Vagina (tissue), 2 donors: ENCODE data around the gene LDLRAD4. TPM values are rescaled to one million over a fixed set of nuclear protein-coding genes. Genes with fewer than 3 reads are reported as not detected.
A peak's percentile ranks its signal among the peaks of the same experiment; 100 is the strongest.

ENCODE experiments used
- DNase-seq, 2 donors: peaks; one replicate each; pipeline ENCODE4 v3.0.0-alpha.2; 2017; ENCODE audit errors: extremely low spot score in 2 of 2
- H3K27ac ChIP-seq: fragments of 200-600 bp; sonication (generic); one replicate; pipeline ENCODE4 v1.5.1; 2019
- H3K27me3 ChIP-seq: fragments of 200-600 bp; sonication (generic); one replicate; pipeline ENCODE4 v1.5.1; 2019
- H3K36me3 ChIP-seq, 2 donors: fragments of 200-600 bp; sonication (generic); one replicate each; pipeline ENCODE4 v1.5.1; 2017 to 2019
- H3K4me1 ChIP-seq: fragments of 200-600 bp; sonication (generic); one replicate; pipeline ENCODE4 v1.5.1; 2019
- H3K4me3 ChIP-seq, 2 donors: fragments of 200-600 bp; sonication (generic); 1 replicate in 1 of 2; 2 replicates in 1 of 2; pipeline ENCODE4 v1.5.1; 2016 to 2019
- H3K9me3 ChIP-seq: fragments of 200-600 bp; sonication (generic); one replicate; pipeline ENCODE4 v1.5.1; 2019
- POLR2A ChIP-seq, 2 donors: fragments of 450-650 bp; IDR thresholded peaks; one replicate each; pipeline ENCODE4 v1.6.1; 2017; ENCODE audit warnings: antibody characterized with exemption in 2 of 2, mild to moderate bottlenecking in 2 of 2, moderate library complexity in 2 of 2
- POLR2AphosphoS5 ChIP-seq, 2 donors: sonication (generic); formaldehyde crosslinking; IDR thresholded peaks; one replicate each; pipeline ENCODE4 v1.9.0; 2017; ENCODE audit warnings: antibody characterized with exemption in 2 of 2, mild to moderate bottlenecking in 2 of 2, low read depth in 1 of 2; ENCODE audit not compliant: insufficient read depth in 1 of 2
- intact Hi-C: fragments of 100-400 bp; cut with DNase I; formaldehyde crosslinking; loops from one replicate; pipeline ENCODE4 v1.15.1; 2023
- total RNA-seq: library from RNA; depleted of rRNA; stranded (reverse); fragments of >200 nt; gene quantifications from one replicate; pipeline ENCODE4 v1.2.3, GENCODE V29; 2016
- TF ChIP-seq, protein P1 (sequence below), 3 experiments: fragments of 450-650 bp in 2 of 3; fragments of 200-600 bp in 1 of 3; sonication (generic) in 1 of 3; IDR thresholded peaks; one replicate each; pipeline ENCODE4 v1.5.1; 2017 to 2019; ENCODE audit warnings: antibody characterized with exemption in 3 of 3, mild to moderate bottlenecking in 2 of 3, moderate library complexity in 2 of 3

The LDLRAD4 gene
- total RNA-seq, 1 donor from 2014 or later = 24.3 TPM

DNA sequence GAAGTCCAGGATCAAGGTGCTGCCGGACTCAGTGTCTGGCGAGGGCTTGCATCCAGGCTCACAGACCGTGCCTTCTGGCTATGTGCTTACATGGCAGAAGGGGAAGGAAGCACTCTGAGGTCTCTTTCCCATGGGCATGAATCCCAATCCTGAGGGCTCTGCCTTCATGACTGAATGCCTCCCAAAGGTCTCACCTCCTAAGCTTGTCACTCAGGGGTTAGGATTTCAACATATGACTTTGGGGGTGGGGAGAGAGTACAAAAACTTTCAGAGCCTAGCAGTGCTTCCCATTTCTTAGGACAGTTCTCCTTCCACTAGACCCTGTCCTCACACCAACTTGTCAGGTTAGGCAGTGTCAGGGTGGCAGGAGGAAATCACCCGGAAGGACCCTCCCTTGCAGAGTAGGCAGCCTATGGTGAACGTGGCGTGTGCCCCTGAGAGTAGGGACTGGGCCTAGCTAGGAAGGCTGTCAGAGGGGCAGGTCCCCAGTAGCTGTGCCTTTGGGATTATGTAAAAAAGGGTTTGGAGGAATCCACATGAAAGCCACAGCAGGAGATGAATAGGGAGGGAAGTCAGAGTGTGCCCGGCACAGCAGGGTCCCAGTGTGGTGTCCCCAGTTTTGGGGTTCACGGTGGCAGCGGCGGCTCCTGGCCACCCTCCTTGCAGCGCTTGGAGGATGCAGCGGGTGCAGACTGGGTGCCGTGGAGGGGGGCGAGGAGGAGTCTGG is 233.3 kb downstream of the LDLRAD4 start:
- TF ChIP-seq POLR2A (IDR thresholded peaks at IDR 0.05) (no peak), POLR2AphosphoS5 (IDR thresholded peaks at IDR 0.05; ENCODE audit: insufficient read depth in 1 of 2, low read depth in 1 of 2) (no peak)
- TF ChIP-seq, protein P1, sequence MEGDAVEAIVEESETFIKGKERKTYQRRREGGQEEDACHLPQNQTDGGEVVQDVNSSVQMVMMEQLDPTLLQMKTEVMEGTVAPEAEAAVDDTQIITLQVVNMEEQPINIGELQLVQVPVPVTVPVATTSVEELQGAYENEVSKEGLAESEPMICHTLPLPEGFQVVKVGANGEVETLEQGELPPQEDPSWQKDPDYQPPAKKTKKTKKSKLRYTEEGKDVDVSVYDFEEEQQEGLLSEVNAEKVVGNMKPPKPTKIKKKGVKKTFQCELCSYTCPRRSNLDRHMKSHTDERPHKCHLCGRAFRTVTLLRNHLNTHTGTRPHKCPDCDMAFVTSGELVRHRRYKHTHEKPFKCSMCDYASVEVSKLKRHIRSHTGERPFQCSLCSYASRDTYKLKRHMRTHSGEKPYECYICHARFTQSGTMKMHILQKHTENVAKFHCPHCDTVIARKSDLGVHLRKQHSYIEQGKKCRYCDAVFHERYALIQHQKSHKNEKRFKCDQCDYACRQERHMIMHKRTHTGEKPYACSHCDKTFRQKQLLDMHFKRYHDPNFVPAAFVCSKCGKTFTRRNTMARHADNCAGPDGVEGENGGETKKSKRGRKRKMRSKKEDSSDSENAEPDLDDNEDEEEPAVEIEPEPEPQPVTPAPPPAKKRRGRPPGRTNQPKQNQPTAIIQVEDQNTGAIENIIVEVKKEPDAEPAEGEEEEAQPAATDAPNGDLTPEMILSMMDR (IDR thresholded peaks at IDR 0.05) = no peak
- Histone ChIP-seq H3K36me3 (no peaks in the 10 kb centered on the region), H3K27me3 (no peaks in the 10 kb centered on the region), H3K4me1 (peaks cover 37% of the 10 kb centered on the region), H3K4me3 (no peak overlapping the region), H3K27ac (peak overlapping the region; percentile 15), H3K9me3 (no peaks in the 10 kb centered on the region)
- intact Hi-C loops = no loop called here
- no peak for DNase-seq

DNA sequence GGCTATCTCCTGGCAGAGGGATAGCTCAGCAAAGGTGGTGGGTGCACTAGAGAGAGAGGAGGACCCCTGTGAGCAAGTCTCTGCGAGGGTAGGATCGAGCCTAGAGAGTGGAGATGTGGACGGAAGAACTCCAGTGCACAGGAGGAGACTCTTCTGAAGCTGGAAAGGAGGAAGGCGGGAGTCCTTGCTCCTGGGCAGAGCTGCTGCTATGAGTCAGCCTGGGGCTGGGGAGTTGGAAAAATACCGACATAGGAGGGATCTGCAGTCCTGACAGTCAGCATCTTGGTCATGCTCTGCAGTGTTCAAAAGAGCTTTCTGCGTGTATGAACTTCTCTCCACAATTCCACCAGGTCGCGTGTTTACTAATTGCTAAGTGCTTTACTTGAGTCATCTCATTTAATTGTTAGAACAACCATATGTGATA is 233.8 kb downstream of the LDLRAD4 start:
- peaks cover 35% of the 10 kb centered on the region for H3K4me1 ChIP-seq
- no peaks in the 10 kb centered on the region for H3K36me3 ChIP-seq
- intact Hi-C loops = no loop called here
- TF ChIP-seq POLR2A (IDR thresholded peaks at IDR 0.05) (no peak), POLR2AphosphoS5 (IDR thresholded peaks at IDR 0.05; ENCODE audit: insufficient read depth in 1 of 2, low read depth in 1 of 2) (no peak)
- TF ChIP-seq, protein P1 (IDR thresholded peaks at IDR 0.05) = no peak
- no peaks in the 10 kb centered on the region for H3K9me3 ChIP-seq
- H3K27me3 ChIP-seq = no peaks in the 10 kb centered on the region
- H3K4me3 ChIP-seq = no peak overlapping the region
- peak overlapping the region; percentile 15 for H3K27ac ChIP-seq
- DNase-seq = no peak

DNA sequence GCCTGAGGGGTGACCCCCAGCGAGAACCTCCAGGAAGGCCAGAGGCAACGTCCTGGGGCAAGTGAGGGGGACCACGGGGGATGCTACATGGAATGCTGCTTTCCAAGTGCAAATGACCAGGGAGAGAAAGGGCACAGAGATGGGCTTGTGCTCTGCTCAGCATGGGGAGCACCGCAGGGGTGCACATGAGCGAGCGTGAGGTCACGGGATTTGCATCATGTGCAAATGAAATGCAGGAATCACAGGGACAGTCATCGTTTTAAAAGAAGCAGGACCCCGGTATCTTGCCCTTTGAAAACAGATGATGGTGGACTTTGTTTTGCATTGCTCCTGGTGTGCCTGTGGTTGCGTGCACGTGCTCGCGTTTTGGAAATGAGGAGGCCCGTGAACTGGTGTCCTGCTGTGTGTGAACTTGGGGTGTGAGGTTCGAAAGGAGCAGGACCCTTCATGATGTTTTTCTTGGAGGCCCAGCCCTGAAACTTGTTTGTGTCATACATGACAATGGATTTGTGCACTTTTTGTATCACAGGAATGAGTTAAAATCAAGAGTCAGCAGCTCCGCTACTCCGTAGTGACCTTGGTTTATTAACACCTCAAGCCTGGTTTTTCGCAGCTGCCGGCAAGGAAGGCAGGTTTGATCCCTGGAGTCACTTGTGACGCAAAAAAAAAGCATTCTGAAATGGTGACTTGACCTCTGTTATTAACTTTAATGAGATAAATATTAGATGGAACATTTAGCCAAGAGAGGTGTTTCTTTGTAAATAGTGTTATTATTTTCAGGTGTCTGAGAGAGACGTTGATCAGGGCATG is 234.5 kb downstream of the LDLRAD4 start:
- no peaks in the 10 kb centered on the region for H3K27me3 ChIP-seq
- no peaks in the 10 kb centered on the region for H3K9me3 ChIP-seq
- TF ChIP-seq POLR2A (IDR thresholded peaks at IDR 0.05) = no peak
- no peak for TF ChIP-seq POLR2AphosphoS5 (IDR thresholded peaks at IDR 0.05; ENCODE audit: insufficient read depth in 1 of 2, low read depth in 1 of 2)
- TF ChIP-seq, protein P1 (IDR thresholded peaks at IDR 0.05) = no peak
- H3K4me3 ChIP-seq = no peak overlapping the region
- H3K27ac ChIP-seq = peak overlapping the region; percentile 15
- H3K4me1 ChIP-seq = peaks cover 28% of the 10 kb centered on the region
- no peaks in the 10 kb centered on the region for H3K36me3 ChIP-seq
- intact Hi-C loops = no loop called here
- DNase-seq = no peak

DNA sequence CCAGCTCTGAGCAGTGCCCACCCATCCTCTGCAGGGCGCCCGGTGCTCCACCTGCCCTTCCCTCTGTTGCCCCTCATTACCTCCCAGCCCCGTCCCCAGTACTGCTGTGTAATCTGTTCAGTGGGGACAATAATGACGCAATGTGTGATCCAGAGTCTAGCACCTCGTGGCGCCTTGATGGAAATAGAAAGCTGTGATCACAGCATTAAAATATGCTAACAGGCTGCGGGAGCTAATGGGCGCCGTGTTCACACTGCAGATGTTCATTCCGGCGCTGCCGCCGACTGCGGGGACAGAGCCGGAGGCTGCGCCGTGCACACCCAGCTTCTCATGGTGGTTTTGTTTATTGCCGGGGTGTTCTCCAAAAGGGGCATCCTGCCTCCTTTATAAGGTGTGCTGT is 235.2 kb downstream of the LDLRAD4 start:
- H3K4me1 ChIP-seq = peaks cover 27% of the 10 kb centered on the region

More for the DNA sequence above, 235.2 kb downstream of the LDLRAD4 start:
- TF ChIP-seq, protein P1 (IDR thresholded peaks at IDR 0.05) = no peak
- intact Hi-C loops = no loop called here
- no peak overlapping the region for H3K4me3 ChIP-seq
- H3K9me3 ChIP-seq = no peaks in the 10 kb centered on the region
- H3K36me3 ChIP-seq = no peaks in the 10 kb centered on the region
- H3K27me3 ChIP-seq = no peaks in the 10 kb centered on the region
- DNase-seq = no peak
- H3K27ac ChIP-seq = no peak overlapping the region
